Fibroblast of skin of right quadriceps (primary cell): ENCODE measurements around the gene CTNND1.

Experiments
- DNase-seq: peaks from one replicate; pipeline ENCODE4 v3.0.0-alpha.2; 2013

The CTNND1 gene

GRCh38 chr11:57762235-57762861, 746 bp downstream of the CTNND1 start:
- no peak for DNase-seq

- peak; percentile 48 for DNase-seq
These were observed 2.0 kb downstream of the CTNND1 start for GRCh38 chr11:57763568-57763967.

GRCh38 chr11:57764021-57764420, 2.4 kb downstream of the CTNND1 start:
- no peak for DNase-seq

- DNase-seq, result no peak
These were observed 3.0 kb downstream of the CTNND1 start for GRCh38 chr11:57764566-57764965.

- no peak for DNase-seq
These were observed 3.4 kb downstream of the CTNND1 start for GRCh38 chr11:57764972-57765371.

GRCh38 chr11:57770793-57771192, 9.2 kb downstream of the CTNND1 start:
- DNase-seq, result no peak

- no peak for DNase-seq
These were observed 9.8 kb downstream of the CTNND1 start for GRCh38 chr11:57771365-57771764.

- DNase-seq, result no peak
These were observed 11.0 kb downstream of the CTNND1 start for GRCh38 chr11:57772562-57772961.

GRCh38 chr11:57773026-57773598, 11.5 kb downstream of the CTNND1 start:
- DNase-seq, result no peak

- no peak for DNase-seq
These were observed 13.9 kb downstream of the CTNND1 start for GRCh38 chr11:57775491-57775890.

- DNase-seq, result peak; percentile 88
These were observed 14.5 kb downstream of the CTNND1 start for GRCh38 chr11:57776031-57776521.

GRCh38 chr11:57776577-57777210, 15.1 kb downstream of the CTNND1 start:
- no peak for DNase-seq

GRCh38 chr11:57777969-57778317, 16.3 kb downstream of the CTNND1 start:
- DNase-seq, result no peak

GRCh38 chr11:57778318-57779037, 16.9 kb downstream of the CTNND1 start:
- DNase-seq, result peak; percentile 100

- peak; percentile 34 for DNase-seq
These were observed 17.7 kb downstream of the CTNND1 start for GRCh38 chr11:57779276-57779675.

- DNase-seq, result no peak
These were observed 19.9 kb downstream of the CTNND1 start for GRCh38 chr11:57781529-57781943.

GRCh38 chr11:57785072-57785471, 23.5 kb downstream of the CTNND1 start:
- no peak for DNase-seq

- DNase-seq, result peak; percentile 67
These were observed 24.8 kb downstream of the CTNND1 start for GRCh38 chr11:57786436-57786835.

GRCh38 chr11:57787006-57787604, 25.5 kb downstream of the CTNND1 start:
- DNase-seq, result no peak

GRCh38 chr11:57787920-57788702, 26.5 kb downstream of the CTNND1 start:
- DNase-seq, result no peak

- no peak for DNase-seq
These were observed 27.1 kb downstream of the CTNND1 start for GRCh38 chr11:57788703-57789088.

- DNase-seq, result no peak
These were observed 29.9 kb downstream of the CTNND1 start for GRCh38 chr11:57791321-57792059.
